K562 (cell line): ENCODE data around the gene ANO8. TPM values are rescaled to one million over a fixed set of nuclear protein-coding genes. Genes with fewer than 3 reads are reported as not detected.

ENCODE experiments used
- ATAC-seq: fragments of 200-7000 bp; cut with Tn5 transposase; 3 replicates; pipeline ENCODE4 v1.9.1; 2020; ENCODE audit warnings: moderate library complexity
- BruUV-seq: library from RNA; stranded (reverse); fragments of 400-500 nt; replicated peaks from 2 replicates; lab custom pipeline; 2021; lab: Mats Ljungman, UMichigan
- CTCF ChIA-PET: fragments of 300-600 bp; formaldehyde crosslinking; extraction: SDS; loops from one replicate; lab custom pipeline; 2021; ENCODE audit warnings: low intra/inter-chr PET ratio; lab: Yijun Ruan, JAX
- POLR2A ChIA-PET: fragments of 300-600, 350-650 bp; sonication (Branson Sonifier 250); formaldehyde crosslinking; extraction: SDS; loops from one replicate; lab custom pipeline; 2021; ENCODE audit warnings: antibody characterized with exemption, inconsistent platforms; lab: Yijun Ruan, JAX
- DNase-seq, 4 experiments: peaks; one replicate each; pipeline versions ENCODE4 v3.0.0 to v3.0.0-alpha.2; 2011 to 2018; ENCODE audit warnings: low spot score in 3 of 4, mixed read lengths in 3 of 4; ENCODE audit errors: extremely low read depth in 1 of 4
- FAIRE-seq: peaks from 2 replicates; lab custom pipeline; 2011; peaks lifted over from hg19 to GRCh38; lab: Jason Lieb, UNC
- H2AFZ ChIP-seq: 2 replicates; pipeline ENCODE4 v1.6.0; 2011; ENCODE audit warnings: low read depth, low read length, control low read depth, inconsistent platforms
- H3K27ac ChIP-seq: fragments of 200-600 bp; 3 replicates; pipeline ENCODE4 v1.8.0; 2011; ENCODE audit warnings: low read depth, mild to moderate bottlenecking, control low read depth, inconsistent platforms, low read length, moderate library complexity, mixed read lengths; ENCODE audit errors: extremely low read depth
- H3K27me3 ChIP-seq, 2 experiments: fragments of 300-600 bp in 1 of 2; 2 replicates in 1 of 2; 3 replicates in 1 of 2; pipeline versions ENCODE4 v1.6.0 to v1.8.0; 2011; ENCODE audit warnings: inconsistent platforms in 2 of 2, low read length in 2 of 2, mild to moderate bottlenecking in 1 of 2, mixed read lengths in 1 of 2, moderate library complexity in 1 of 2; ENCODE audit not compliant: control insufficient read depth in 2 of 2, insufficient read depth in 2 of 2
- H3K36me3 ChIP-seq: fragments of 300-600 bp; 3 replicates; pipeline ENCODE4 v1.8.0; 2011; ENCODE audit warnings: mild to moderate bottlenecking, low read length, inconsistent platforms; ENCODE audit not compliant: control insufficient read depth, insufficient read depth
- H3K4me1 ChIP-seq, 2 experiments: fragments of 200-600 bp in 1 of 2; replicated peaks in 1 of 2; 2 replicates in 1 of 2; 3 replicates in 1 of 2; pipeline versions ENCODE4 v1.5.1 to v1.8.0; 2011; ENCODE audit warnings: inconsistent platforms in 2 of 2, low read length in 2 of 2, mild to moderate bottlenecking in 1 of 2, mixed read lengths in 1 of 2, moderate library complexity in 1 of 2; ENCODE audit not compliant: control insufficient read depth in 2 of 2, insufficient read depth in 2 of 2
- H3K4me2 ChIP-seq: 2 replicates; pipeline ENCODE4 v1.6.1; 2011; ENCODE audit warnings: low read length, control low read depth, inconsistent platforms, mixed read lengths; ENCODE audit not compliant: insufficient read depth
- H3K4me3 ChIP-seq: fragments of 200-600 bp; sonication (generic), shearing (Covaris generic); 2 replicates; pipeline ENCODE4 v1.5.1; 2016; ENCODE audit warnings: control low read depth, inconsistent platforms
- H3K79me2 ChIP-seq: fragments of 200-600 bp; 3 replicates; pipeline ENCODE4 v1.8.0; 2011; ENCODE audit warnings: low read length, inconsistent platforms; ENCODE audit not compliant: control insufficient read depth, insufficient read depth
- H3K9ac ChIP-seq, 2 experiments: 2 replicates each; pipeline versions ENCODE4 v1.6.0 to v1.6.1; 2011; ENCODE audit warnings: low read depth in 2 of 2, low read length in 2 of 2, control low read depth in 1 of 2, inconsistent platforms in 1 of 2, mild to moderate bottlenecking in 1 of 2, mixed read lengths in 1 of 2; ENCODE audit not compliant: insufficient read depth in 1 of 2
- H3K9me1 ChIP-seq: one replicate; pipeline ENCODE4 v1.6.0; 2011; ENCODE audit warnings: inconsistent platforms, mild to moderate bottlenecking, low read length, moderate library complexity; ENCODE audit not compliant: control insufficient read depth, insufficient read depth
- H3K9me3 ChIP-seq: replicated peaks from 2 replicates; pipeline ENCODE4 v1.5.1; 2011; ENCODE audit warnings: low read depth, low read length, inconsistent platforms; ENCODE audit not compliant: control insufficient read depth, insufficient read depth
- H4K20me1 ChIP-seq: replicated peaks from 2 replicates; pipeline ENCODE4 v1.6.1; 2011; ENCODE audit warnings: low read length, inconsistent platforms, mixed read lengths; ENCODE audit not compliant: control insufficient read depth, insufficient read depth
- BACH1 ChIP-seq: fragments of 200-800 bp; sonication (Bioruptor generic); IDR thresholded peaks from 2 replicates; pipeline ENCODE4 v1.6.1; 2016; ENCODE audit warnings: missing genetic modification characterization, missing compliant biosample characterization
- CREM ChIP-seq: IDR thresholded peaks from 2 replicates; pipeline ENCODE4 v1.6.1; 2014; ENCODE audit warnings: antibody characterized with exemption, low read depth
- EZH2 ChIP-seq: IDR thresholded peaks from 2 replicates; pipeline ENCODE4 v1.6.1; 2012; ENCODE audit warnings: low read depth, mild to moderate bottlenecking, inconsistent platforms, low read length, borderline replicate concordance
- FOXJ2 ChIP-seq: fragments of 200-800 bp; sonication (Bioruptor generic); IDR thresholded peaks from 2 replicates; pipeline ENCODE4 v1.6.1; 2016; ENCODE audit warnings: missing genetic modification characterization, missing compliant biosample characterization
- FOXP1 ChIP-seq: sonication (generic); formaldehyde crosslinking; IDR thresholded peaks from 2 replicates; pipeline ENCODE4 v1.8.0; 2022; ENCODE audit warnings: mild to moderate bottlenecking, missing genetic modification reagents
- KLF6 ChIP-seq: fragments of 250-450 bp; sonication (Bioruptor Pico); IDR thresholded peaks from 2 replicates; pipeline ENCODE4 v1.4.0; 2020; ENCODE audit warnings: mild to moderate bottlenecking, moderate library complexity, borderline replicate concordance
- MAFK ChIP-seq: IDR thresholded peaks from 2 replicates; pipeline ENCODE4 v1.6.1; 2011; ENCODE audit warnings: low read length, improper control_type of control experiment
- MTA2 ChIP-seq: fragments of 450-650 bp; IDR thresholded peaks from 2 replicates; pipeline ENCODE4 v1.6.1; 2016; ENCODE audit warnings: low read depth
- TSC22D4 ChIP-seq: fragments of 450-650 bp; IDR thresholded peaks from 2 replicates; pipeline ENCODE4 v1.6.1; 2016; ENCODE audit warnings: missing genetic modification characterization, missing biosample characterization, control low read depth
- U2AF1 ChIP-seq: fragments of 200-400 bp; formaldehyde crosslinking; optimal IDR thresholded peaks from 2 replicates; pipeline ENCODE3; 2017; ENCODE audit warnings: mild to moderate bottlenecking, low read depth, low read length, moderate library complexity
- XRCC5 ChIP-seq: fragments of 200-400 bp; formaldehyde crosslinking; IDR thresholded peaks from 2 replicates; pipeline ENCODE4 v1.6.1; 2017; ENCODE audit warnings: low read depth, mild to moderate bottlenecking, low read length
- ZFP36 ChIP-seq: fragments of 150-350 bp; IDR thresholded peaks from 2 replicates; pipeline ENCODE4 v1.6.1; 2018; ENCODE audit warnings: low read length, low read depth; ENCODE audit not compliant: partially characterized antibody
- ZNF146 ChIP-seq: IDR thresholded peaks from one replicate; pipeline ENCODE4 v1.6.1; 2018; ENCODE audit warnings: missing compliant biosample characterization; ENCODE audit not compliant: unreplicated experiment
- ZNF561 ChIP-seq: fragments of 450-650 bp; formaldehyde crosslinking; conservative IDR thresholded peaks from 2 replicates; pipeline ENCODE4 v1.4.0; 2020; ENCODE audit warnings: mild to moderate bottlenecking, moderate library complexity
- ZNF780A ChIP-seq: fragments of 250-450 bp; sonication (Bioruptor Pico); IDR thresholded peaks from 2 replicates; pipeline ENCODE4 v1.5.0; 2021; ENCODE audit warnings: mild to moderate bottlenecking
- WGBS: fragments of 100-300 bp; shearing (Covaris generic); methylation state at CpG from one replicate; pipeline ENCODE4 v1.1.6; 2016; ENCODE audit warnings: low coverage, mixed read lengths; ENCODE audit not compliant: insufficient coverage; ENCODE audit errors: missing lambda C conversion rate; 5-methylcytosine and 5-hydroxymethylcytosine counted together
- in situ Hi-C: fragments of 300-500 bp; cut with MboI; formaldehyde crosslinking; loops from 4 replicates; pipeline ENCODE4 v1.15.0; 2018; ENCODE audit warnings: inconsistent platforms, mixed read lengths
- intact Hi-C: fragments of 100-400 bp; cut with micrococcal nuclease; formaldehyde crosslinking; loops from 2 replicates; pipeline ENCODE4 v1.14.2; 2022
- polyA plus RNA-seq, 8 experiments: library from polyadenylated mRNA; depleted of rRNA in 4 of 8; stranded (reverse) in 5 of 8; unstranded in 3 of 8; fragments of >200 nt; fragmentation: Nextera tagmentation in 2 of 8; fragmentation: Illumina TruSeq in 1 of 8; extraction: Ambion mirVana in 2 of 8; extraction: Trizol in 1 of 8; gene quantifications; 2 replicates each; pipeline versions ENCODE4 v1.2.1 to v1.2.3, GENCODE V29; 2011 to 2014; ENCODE audit warnings: inconsistent platforms in 1 of 8, missing spikeins in 1 of 8
- total RNA-seq, 7 experiments: library from RNA; depleted of rRNA in 6 of 7; stranded (reverse); fragments of >200 nt in 6 of 7; fragmentation: Illumina TruSeq in 2 of 7; extraction: Trizol in 2 of 7; gene quantifications; 2 replicates each; pipeline versions ENCODE4 v1.2.1 to v1.2.3, GENCODE V29; 2011 to 2021; ENCODE audit warnings: low replicate concordance in 1 of 7
- TF ChIP-seq, protein P1 (sequence below): fragments of 200-800 bp; sonication (Bioruptor generic); IDR thresholded peaks from 2 replicates; pipeline ENCODE4 v1.6.1; 2017; ENCODE audit warnings: missing genetic modification characterization, missing compliant biosample characterization
- TF ChIP-seq, protein P2 (sequence below): fragments of 450-650 bp; IDR thresholded peaks from 2 replicates; pipeline ENCODE4 v1.6.1; 2016; ENCODE audit warnings: antibody characterized with exemption

ANO8 gene
- total and polyA plus RNA-seq, 9 of the 15 experiments (the other 6 are each of a cell fraction or from before 2014, with no cell fraction given) = 0.07 to 7.6 (median 2.3) TPM; not detected in 1

DNA sequence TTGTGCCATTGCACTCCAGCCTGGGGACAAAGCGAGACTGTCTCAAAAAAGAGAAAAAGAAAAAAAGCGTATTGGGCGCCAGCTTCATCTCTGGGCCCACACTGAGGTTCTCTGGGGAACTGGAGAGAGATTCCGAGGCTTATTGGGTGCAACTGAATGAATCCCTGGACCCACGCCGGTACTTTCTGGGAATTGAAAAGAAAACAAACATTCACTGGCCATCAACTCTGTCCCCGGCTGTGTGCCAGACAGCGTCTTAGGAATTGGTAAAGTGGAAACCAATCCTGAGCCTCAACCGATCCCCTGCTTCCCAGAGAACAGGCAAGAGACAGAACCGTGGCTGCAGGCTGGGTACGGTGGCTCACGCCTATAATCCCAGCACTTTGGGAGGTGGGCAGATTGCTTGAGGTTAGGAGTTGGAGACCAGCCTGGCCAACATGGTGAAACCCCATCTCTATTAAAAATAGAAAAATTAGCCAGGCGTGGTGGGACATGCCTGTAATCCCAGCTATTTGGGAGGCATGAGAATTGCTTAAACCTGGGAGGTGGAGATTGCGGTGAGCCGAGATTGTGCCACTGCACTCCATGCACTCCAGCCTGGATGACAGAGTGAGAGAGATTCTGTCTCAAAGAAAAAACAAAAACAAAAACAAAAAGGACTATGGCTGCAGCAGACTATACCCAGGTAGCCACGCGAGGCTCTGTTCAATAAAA is 8.6 kb downstream of the ANO8 start:
- Histone ChIP-seq H3K4me2 (no peak overlapping the region), H3K79me2 (no peaks in the 10 kb centered on the region), H3K4me1 (peaks cover 3 to 56% of the 10 kb centered on the region in 2 experiments; a peak in 4 of 5 replicates), H3K36me3 (peaks cover 21% of the 10 kb centered on the region), H3K4me3 (no peak overlapping the region), H2AFZ (no peak overlapping the region), H3K27ac (no peak overlapping the region), H3K9me1 (peaks cover 4% of the 10 kb centered on the region), H3K9ac (no peak overlapping the region), H4K20me1 (no peaks in the 10 kb centered on the region; the same call in 1 of the 2 replicates), H3K27me3 (no peaks in the 10 kb centered on the region), H3K9me3 (no peaks in the 10 kb centered on the region)
- ATAC-seq (no peak), FAIRE-seq (no peak), DNase-seq (no peak)
- intact Hi-C loops = no loop called here
- BruUV-seq = no TSS peak
- ChIA-PET CTCF (no interaction called here), POLR2A (interaction anchor here (0.6 to 6.9 kb wide), 4 partner anchors 8 to 63 kb away, joined by 3 to 41 read pairs (median 8); partner anchors contain the start of genes ANO8 and DDA1)
- TF ChIP-seq, protein P1, sequence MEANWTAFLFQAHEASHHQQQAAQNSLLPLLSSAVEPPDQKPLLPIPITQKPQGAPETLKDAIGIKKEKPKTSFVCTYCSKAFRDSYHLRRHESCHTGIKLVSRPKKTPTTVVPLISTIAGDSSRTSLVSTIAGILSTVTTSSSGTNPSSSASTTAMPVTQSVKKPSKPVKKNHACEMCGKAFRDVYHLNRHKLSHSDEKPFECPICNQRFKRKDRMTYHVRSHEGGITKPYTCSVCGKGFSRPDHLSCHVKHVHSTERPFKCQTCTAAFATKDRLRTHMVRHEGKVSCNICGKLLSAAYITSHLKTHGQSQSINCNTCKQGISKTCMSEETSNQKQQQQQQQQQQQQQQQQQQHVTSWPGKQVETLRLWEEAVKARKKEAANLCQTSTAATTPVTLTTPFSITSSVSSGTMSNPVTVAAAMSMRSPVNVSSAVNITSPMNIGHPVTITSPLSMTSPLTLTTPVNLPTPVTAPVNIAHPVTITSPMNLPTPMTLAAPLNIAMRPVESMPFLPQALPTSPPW (CRISPR knock-in tag) = no peak
- no peak for TF ChIP-seq TSC22D4 (tag)
- no peak for TF ChIP-seq XRCC5
- no peak for TF ChIP-seq U2AF1
- TF ChIP-seq BACH1 (tag) = no peak
- no peak for TF ChIP-seq CREM
- no peak for TF ChIP-seq MTA2
- no peak for TF ChIP-seq ZNF780A (CRISPR knock-in tag)
- TF ChIP-seq KLF6 (CRISPR knock-in tag) = no peak
- no peak for TF ChIP-seq ZFP36
- no peak for TF ChIP-seq FOXJ2
- TF ChIP-seq ZNF561 (CRISPR knock-in tag) = no peak
- TF ChIP-seq EZH2 = no peak
- TF ChIP-seq, protein P2, sequence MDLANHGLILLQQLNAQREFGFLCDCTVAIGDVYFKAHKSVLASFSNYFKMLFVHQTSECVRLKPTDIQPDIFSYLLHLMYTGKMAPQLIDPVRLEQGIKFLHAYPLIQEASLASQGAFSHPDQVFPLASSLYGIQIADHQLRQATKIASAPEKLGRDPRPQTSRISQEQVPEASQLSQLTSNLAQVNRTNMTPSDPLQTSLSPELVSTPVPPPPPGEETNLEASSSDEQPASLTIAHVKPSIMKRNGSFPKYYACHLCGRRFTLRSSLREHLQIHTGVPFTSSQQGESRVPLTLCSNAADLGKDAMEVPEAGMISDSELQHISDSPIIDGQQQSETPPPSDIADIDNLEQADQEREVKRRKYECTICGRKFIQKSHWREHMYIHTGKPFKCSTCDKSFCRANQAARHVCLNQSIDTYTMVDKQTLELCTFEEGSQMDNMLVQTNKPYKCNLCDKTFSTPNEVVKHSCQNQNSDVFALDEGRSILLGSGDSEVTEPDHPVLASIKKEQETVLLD = no peak
- TF ChIP-seq ZNF146 = no peak
- no peak for TF ChIP-seq MAFK
- TF ChIP-seq FOXP1 (CRISPR knock-in tag) = no peak
- in situ Hi-C loops = no loop called here
- 74% methylated on average over 17 of the region's 17 CpGs for WGBS
